HepG2 (cell line): Measurements from ENCODE around the gene PFDN1. TPM values are rescaled to one million over a fixed set of nuclear protein-coding genes. Genes with fewer than 3 reads are reported as not detected.

ENCODE experiments used
- ATAC-seq: fragments of 200-7000 bp; cut with Tn5 transposase; 3 replicates; pipeline ENCODE4 v1.9.1; 2020; ENCODE audit warnings: mild to moderate bottlenecking, moderate library complexity
- BruUV-seq: library from RNA; stranded (reverse); fragments of 400-500 nt; replicated peaks from 2 replicates; lab custom pipeline; 2021; lab: Mats Ljungman, UMichigan
- CTCF ChIA-PET: fragments of 300-600 bp; formaldehyde crosslinking; extraction: SDS; loops from one replicate; lab custom pipeline; 2021; ENCODE audit warnings: low total read pairs, inconsistent platforms, low intra/inter-chr PET ratio; lab: Yijun Ruan, JAX
- POLR2A ChIA-PET: fragments of 350-600 bp; sonication (Branson Sonifier 250); formaldehyde crosslinking; loops from one replicate; lab custom pipeline; 2020; ENCODE audit warnings: antibody characterized with exemption, inconsistent platforms; lab: Yijun Ruan, JAX
- DNase-seq: peaks from one replicate; pipeline ENCODE4 v3.0.0-alpha.2; 2015; ENCODE audit warnings: low spot score
- FAIRE-seq: peaks from 3 replicates; lab custom pipeline; 2011; peaks lifted over from hg19 to GRCh38; lab: Jason Lieb, UNC
- H2AFZ ChIP-seq: one replicate; pipeline ENCODE4 v1.6.1; 2011; ENCODE audit warnings: low read length, inconsistent platforms
- H3K27ac ChIP-seq: fragments of 300-600 bp; 3 replicates; pipeline ENCODE4 v1.8.0; 2011; ENCODE audit warnings: mixed run types, mild to moderate bottlenecking, mixed read lengths, low read length, inconsistent platforms; ENCODE audit not compliant: insufficient read depth; ENCODE audit errors: extremely low read length
- H3K27me3 ChIP-seq, 2 experiments: fragments of 200-600 bp in 1 of 2; 2 replicates in 1 of 2; 3 replicates in 1 of 2; pipeline versions ENCODE4 v1.6.0 to v1.8.0; 2011; ENCODE audit warnings: low read length in 2 of 2, mild to moderate bottlenecking in 2 of 2, moderate library complexity in 2 of 2, inconsistent platforms in 1 of 2; ENCODE audit not compliant: insufficient read depth in 2 of 2, control insufficient read depth in 1 of 2
- H3K36me3 ChIP-seq, 2 experiments: fragments of 200-600 bp in 1 of 2; replicated peaks in 1 of 2; 2 replicates in 1 of 2; 3 replicates in 1 of 2; pipeline versions ENCODE4 v1.5.1 to v1.8.0; 2011; ENCODE audit warnings: low read length in 2 of 2, inconsistent platforms in 1 of 2; ENCODE audit not compliant: insufficient read depth in 2 of 2, control insufficient read depth in 1 of 2
- H3K4me1 ChIP-seq: 2 replicates; pipeline ENCODE4 v1.5.1; 2012; ENCODE audit warnings: low read length, inconsistent platforms; ENCODE audit not compliant: insufficient read depth
- H3K4me2 ChIP-seq: 2 replicates; pipeline ENCODE4 v1.6.0; 2011; ENCODE audit warnings: low read depth, low read length, inconsistent platforms
- H3K4me3 ChIP-seq, 3 experiments: fragments of 200-600 bp in 1 of 3; sonication (generic), shearing (Covaris generic) in 1 of 3; replicated peaks in 1 of 3; 2 replicates each; pipeline ENCODE4 v1.5.1; 2011 to 2016; ENCODE audit warnings: low read length in 3 of 3, inconsistent platforms in 2 of 3, low read depth in 2 of 3, mild to moderate bottlenecking in 2 of 3, control low read depth in 1 of 3, mixed read lengths in 1 of 3; ENCODE audit not compliant: insufficient read depth in 1 of 3
- H3K79me2 ChIP-seq: one replicate; pipeline ENCODE4 v1.6.1; 2011; ENCODE audit warnings: low read length, inconsistent platforms; ENCODE audit not compliant: insufficient read depth
- H3K9ac ChIP-seq: 2 replicates; pipeline ENCODE4 v1.6.0; 2011; ENCODE audit warnings: mild to moderate bottlenecking, low read depth, low read length, inconsistent platforms; ENCODE audit not compliant: insufficient read depth
- H3K9me3 ChIP-seq: 2 replicates; pipeline ENCODE4 v1.5.1; 2012; ENCODE audit warnings: mild to moderate bottlenecking, low read length
- H4K20me1 ChIP-seq: 2 replicates; pipeline ENCODE4 v1.6.0; 2011; ENCODE audit warnings: inconsistent platforms, mild to moderate bottlenecking, low read length, moderate library complexity; ENCODE audit not compliant: insufficient read depth
- BHLHE40 ChIP-seq: IDR thresholded peaks from 2 replicates; pipeline ENCODE4 v1.6.1; 2011; ENCODE audit warnings: low read length, improper control_type of control experiment
- CEBPB ChIP-seq: IDR thresholded peaks from 2 replicates; pipeline ENCODE4 v1.6.1; 2011; ENCODE audit warnings: low read depth, low read length, improper control_type of control experiment, borderline replicate concordance
- CEBPG ChIP-seq: IDR thresholded peaks from 2 replicates; pipeline ENCODE4 v1.6.1; 2016
- FOXO4 ChIP-seq: sonication (generic); formaldehyde crosslinking; conservative IDR thresholded peaks from 2 replicates; pipeline ENCODE4 v1.8.1; 2023; ENCODE audit warnings: missing genetic modification reagents
- GFI1 ChIP-seq: sonication (generic); formaldehyde crosslinking; IDR thresholded peaks from 2 replicates; pipeline ENCODE4 v1.5.0; 2020; ENCODE audit warnings: missing genetic modification reagents, mild to moderate bottlenecking, borderline replicate concordance
- HOXA7 ChIP-seq: sonication (generic); formaldehyde crosslinking; IDR thresholded peaks from 2 replicates; pipeline ENCODE4 v1.8.1; 2022; ENCODE audit warnings: mild to moderate bottlenecking, missing genetic modification reagents, moderate library complexity
- RARA ChIP-seq: IDR thresholded peaks from 2 replicates; pipeline ENCODE4 v1.6.1; 2016; ENCODE audit warnings: missing genetic modification reagents, missing compliant biosample characterization
- SAP130 ChIP-seq: IDR thresholded peaks from 2 replicates; pipeline ENCODE4 v1.6.1; 2016; ENCODE audit warnings: low read depth
- TEAD3 ChIP-seq: optimal IDR thresholded peaks from 2 replicates; pipeline ENCODE3; 2016; ENCODE audit warnings: borderline replicate concordance
- USF2 ChIP-seq, 2 experiments: sonication (generic) in 1 of 2; formaldehyde crosslinking in 1 of 2; IDR thresholded peaks; 2 replicates each; pipeline versions ENCODE4 v1.5.1 to v1.6.1; 2011 to 2020; ENCODE audit warnings: borderline replicate concordance in 1 of 2, low read depth in 1 of 2, low read length in 1 of 2, mild to moderate bottlenecking in 1 of 2, missing genetic modification reagents in 1 of 2, moderate library complexity in 1 of 2
- ZNF121 ChIP-seq: sonication (generic); formaldehyde crosslinking; IDR thresholded peaks from 2 replicates; pipeline ENCODE4 v1.5.0; 2020; ENCODE audit warnings: mild to moderate bottlenecking, missing genetic modification reagents
- ZNF362 ChIP-seq: sonication (generic); formaldehyde crosslinking; IDR thresholded peaks from 2 replicates; pipeline ENCODE4 v1.4.0; 2020; ENCODE audit warnings: missing genetic modification reagents, mild to moderate bottlenecking, borderline replicate concordance
- ZNF501 ChIP-seq: sonication (generic); formaldehyde crosslinking; IDR thresholded peaks from 2 replicates; pipeline ENCODE4 v1.5.1; 2020; ENCODE audit warnings: mild to moderate bottlenecking, moderate library complexity, missing genetic modification reagents
- ZNF740 ChIP-seq: sonication (generic); formaldehyde crosslinking; IDR thresholded peaks from 2 replicates; pipeline ENCODE4 v1.4.0; 2020; ENCODE audit warnings: missing genetic modification reagents
- WGBS: methylation state at CpG from one replicate; pipeline ENCODE4 v1.1.6; 2017; ENCODE audit warnings: low lambda C conversion rate; 5-methylcytosine and 5-hydroxymethylcytosine counted together
- in situ Hi-C: cut with HindIII; loops from 2 replicates; pipeline ENCODE4 v1.10.0; 2017; ENCODE audit warnings: low pct_unique_long_range_greater_than_20kb; ENCODE audit not compliant: extremely low pct_ligation_motif_present
- intact Hi-C: fragments of 100-400 bp; cut with micrococcal nuclease; formaldehyde crosslinking; loops from one replicate; pipeline ENCODE4 v1.10.0; 2022; ENCODE audit not compliant: unreplicated experiment
- polyA plus RNA-seq, 8 experiments: library from polyadenylated mRNA; depleted of rRNA in 3 of 8; stranded (reverse) in 7 of 8; unstranded in 1 of 8; fragments of >200 nt; fragmentation: Illumina TruSeq in 4 of 8; extraction: Trizol in 4 of 8; gene quantifications; 2 replicates each; pipeline versions ENCODE4 v1.2.1 to v1.2.3, GENCODE V29; 2011 to 2016; ENCODE audit warnings: low read depth in 4 of 8, missing spikeins in 1 of 8, mixed read lengths in 1 of 8; ENCODE audit not compliant: insufficient read depth in 1 of 8
- total RNA-seq, 5 experiments: library from RNA; depleted of rRNA; stranded (reverse); fragments of >200 nt; fragmentation: Illumina TruSeq; extraction: Trizol; gene quantifications; 2 replicates each; pipeline ENCODE4 v1.2.3, GENCODE V29; 2016; ENCODE audit warnings: low read depth in 1 of 5

Gene PFDN1
- total and polyA plus RNA-seq, 2 of the 13 experiments (the other 11 are each of a cell fraction or from before 2014, with no cell fraction given) = 67.2 to 70.8 TPM

GRCh38 chr5:140328036-140328764, 25.3 kb upstream of the PFDN1 start:
- TF ChIP-seq TEAD3 (CRISPR knock-in tag) = peak; percentile 10
- TF ChIP-seq ZNF740 (CRISPR knock-in tag) = no peak
- peak; percentile 82 for TF ChIP-seq CEBPB
- peak; percentile 17; the same call in 1 of the 2 replicates for TF ChIP-seq RARA (CRISPR knock-in tag)
- no peak for TF ChIP-seq FOXO4 (CRISPR knock-in tag)
- peak; percentile 40; the same call in 1 of the 2 replicates for TF ChIP-seq GFI1 (CRISPR knock-in tag)
- TF ChIP-seq SAP130 (CRISPR knock-in tag) = 0 out of 2 replicates have a peak, but pooled peaks have one; percentile 9
- TF ChIP-seq ZNF501 (CRISPR knock-in tag) = 0 out of 2 replicates have a peak, but pooled peaks have one; percentile 37
- peak; percentile 83 for TF ChIP-seq CEBPG
- TF ChIP-seq ZNF362 (CRISPR knock-in tag) = no peak
- 0 out of 2 replicates have a peak, but pooled peaks have one; percentile 17 for TF ChIP-seq USF2 (IDR thresholded peaks at IDR 0.05; ENCODE audit: low read depth, low read length)
- TF ChIP-seq USF2 (CRISPR knock-in tag; IDR thresholded peaks at IDR 0.05; ENCODE audit: borderline replicate concordance) = no peak
- 0 out of 2 replicates have a peak, but pooled peaks have one; percentile 15 for TF ChIP-seq BHLHE40
- TF ChIP-seq ZNF121 (CRISPR knock-in tag) = peak; percentile 91
- no peak for TF ChIP-seq HOXA7 (CRISPR knock-in tag)
- FAIRE-seq = no peak
- in situ Hi-C loops (no loop called here), intact Hi-C loops (loop anchor here (1.0 kb wide), 1 partner anchor 18 kb away; the partner anchor contains the start of gene HBEGF)
- H3K36me3 ChIP-seq = peaks cover 0 to 2% of the 10 kb centered on the region in 2 experiments; a peak in 1 of 5 replicates
- no peaks in the 10 kb centered on the region for H3K9me3 ChIP-seq
- H4K20me1 ChIP-seq = no peaks in the 10 kb centered on the region
- WGBS = 10% methylated on average over 6 of the region's 8 CpGs
- H3K27ac ChIP-seq = no peak overlapping the region
- no peak overlapping the region for H3K9ac ChIP-seq
- BruUV-seq = no TSS peak
- no peaks in the 10 kb centered on the region for H3K27me3 ChIP-seq
- peak; percentile 55 for DNase-seq
- ChIA-PET CTCF (no interaction called here), POLR2A (interaction anchor here (0.6 to 3.3 kb wide), 4 partner anchors 18 to 1717 kb away, joined by 3 to 19 read pairs (median 5); partner anchors contain the start of genes HBEGF and PFDN1)
- H2AFZ ChIP-seq = no peak overlapping the region
- ATAC-seq = peak; percentile 20; the same call in 2 of the 3 replicates
- H3K4me3 ChIP-seq = no peak overlapping the region; a peak in 1 of 6 replicates
- peak overlapping the region; percentile 58 for H3K4me2 ChIP-seq
- H3K4me1 ChIP-seq = peaks cover 73% of the 10 kb centered on the region
- H3K79me2 ChIP-seq = no peaks in the 10 kb centered on the region
